ENCODE data around the gene DEDD2.

The DEDD2 gene

GRCh38 chr19:42251572-42252358 is 34.3 kb upstream of the DEDD2 start:
- DNase-seq (ENCODE audit: insufficient read length, low spot score) (no peak), FAIRE-seq (no peak)
- no peak for TF ChIP-seq POLR2A (IDR thresholded peaks at IDR 0.05; ENCODE audit: low read depth, low read length)

GRCh38 chr19:42250666-42251531 is 33.4 kb upstream of the DEDD2 start:
- DNase-seq (ENCODE audit: insufficient read length, low spot score) (no peak), FAIRE-seq (no peak)
- TF ChIP-seq POLR2A (IDR thresholded peaks at IDR 0.05; ENCODE audit: low read depth, low read length), result no peak

GRCh38 chr19:42250183-42250665 is 32.7 kb upstream of the DEDD2 start:
- no peak for FAIRE-seq
- no peak for TF ChIP-seq POLR2A (IDR thresholded peaks at IDR 0.05; ENCODE audit: low read depth, low read length)
- DNase-seq (ENCODE audit: insufficient read length, low spot score), result no peak

- no peak for TF ChIP-seq POLR2A (IDR thresholded peaks at IDR 0.05; ENCODE audit: low read depth, low read length)
- DNase-seq (ENCODE audit: insufficient read length, low spot score), result no peak
- FAIRE-seq, result no peak
These were observed 32.3 kb upstream of the DEDD2 start for GRCh38 chr19:42249769-42250168.

- FAIRE-seq, result no peak
These were observed 31.8 kb upstream of the DEDD2 start for GRCh38 chr19:42249149-42249750.

GRCh38 chr19:42248270-42249148 is 31.0 kb upstream of the DEDD2 start:
- no peak for DNase-seq (ENCODE audit: insufficient read length, low spot score)
- no peak for TF ChIP-seq POLR2A (IDR thresholded peaks at IDR 0.05; ENCODE audit: low read depth, low read length)
- FAIRE-seq, result no peak

More at GRCh38 chr19:42249149-42249750, 31.8 kb upstream of the DEDD2 start:
- no peak for TF ChIP-seq POLR2A (IDR thresholded peaks at IDR 0.05; ENCODE audit: low read depth, low read length)
- DNase-seq (ENCODE audit: insufficient read length, low spot score), result no peak

- FAIRE-seq, result no peak
- no peak for TF ChIP-seq POLR2A (IDR thresholded peaks at IDR 0.05; ENCODE audit: low read depth, low read length)
- no peak for DNase-seq (ENCODE audit: insufficient read length, low spot score)
These were observed 30.2 kb upstream of the DEDD2 start for GRCh38 chr19:42247640-42248199.

GRCh38 chr19:42246922-42247639 is 29.6 kb upstream of the DEDD2 start:
- TF ChIP-seq POLR2A (IDR thresholded peaks at IDR 0.05; ENCODE audit: low read depth, low read length), result no peak
- FAIRE-seq (no peak), DNase-seq (ENCODE audit: insufficient read length, low spot score) (no peak)

GRCh38 chr19:42246143-42246921 is 28.9 kb upstream of the DEDD2 start:
- TF ChIP-seq POLR2A (IDR thresholded peaks at IDR 0.05; ENCODE audit: low read depth, low read length), result no peak
- FAIRE-seq (no peak), DNase-seq (ENCODE audit: insufficient read length, low spot score) (peak; percentile 87)

GRCh38 chr19:42245231-42245630 is 27.8 kb upstream of the DEDD2 start:
- TF ChIP-seq POLR2A (IDR thresholded peaks at IDR 0.05; ENCODE audit: low read depth, low read length), result no peak
- FAIRE-seq (no peak), DNase-seq (ENCODE audit: insufficient read length, low spot score) (no peak)

- peak; percentile 15 for FAIRE-seq
- peak; percentile 87 for DNase-seq (ENCODE audit: insufficient read length, low spot score)
- TF ChIP-seq POLR2A (IDR thresholded peaks at IDR 0.05; ENCODE audit: low read depth, low read length), result no peak
These were observed 27.1 kb upstream of the DEDD2 start for GRCh38 chr19:42244347-42245220.

Measured in H54 (cell line).